Measurements from ENCODE around the gene BLOC1S3.

Gene BLOC1S3

DNA sequence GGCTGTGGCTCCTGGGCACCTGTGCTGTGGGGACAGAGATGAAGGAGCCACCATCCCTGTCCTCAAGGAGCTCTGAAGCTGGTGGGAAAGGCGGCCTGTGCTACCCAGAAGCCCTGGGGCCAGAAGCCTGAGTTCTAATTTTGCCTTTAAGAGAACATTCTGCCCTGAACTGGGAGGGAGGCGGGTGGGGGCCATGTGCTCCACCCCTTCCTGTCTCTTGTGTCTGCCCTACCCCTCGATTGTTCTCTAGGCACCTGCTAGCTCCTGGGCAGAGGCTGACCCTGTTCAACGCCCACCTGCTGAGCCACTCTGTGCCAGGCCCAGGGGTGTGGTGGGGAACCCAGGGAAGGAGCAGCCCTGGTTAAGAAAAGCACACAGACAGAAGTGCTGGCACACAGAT lies 6.4 kb upstream of the BLOC1S3 start:
- Histone ChIP-seq H3K27ac (ENCODE audit: low read depth in 2 of 2, low read length in 2 of 2) (no peak overlapping the region), H3K4me3 (ENCODE audit: low read length in 2 of 2) (no peak overlapping the region)

DNA sequence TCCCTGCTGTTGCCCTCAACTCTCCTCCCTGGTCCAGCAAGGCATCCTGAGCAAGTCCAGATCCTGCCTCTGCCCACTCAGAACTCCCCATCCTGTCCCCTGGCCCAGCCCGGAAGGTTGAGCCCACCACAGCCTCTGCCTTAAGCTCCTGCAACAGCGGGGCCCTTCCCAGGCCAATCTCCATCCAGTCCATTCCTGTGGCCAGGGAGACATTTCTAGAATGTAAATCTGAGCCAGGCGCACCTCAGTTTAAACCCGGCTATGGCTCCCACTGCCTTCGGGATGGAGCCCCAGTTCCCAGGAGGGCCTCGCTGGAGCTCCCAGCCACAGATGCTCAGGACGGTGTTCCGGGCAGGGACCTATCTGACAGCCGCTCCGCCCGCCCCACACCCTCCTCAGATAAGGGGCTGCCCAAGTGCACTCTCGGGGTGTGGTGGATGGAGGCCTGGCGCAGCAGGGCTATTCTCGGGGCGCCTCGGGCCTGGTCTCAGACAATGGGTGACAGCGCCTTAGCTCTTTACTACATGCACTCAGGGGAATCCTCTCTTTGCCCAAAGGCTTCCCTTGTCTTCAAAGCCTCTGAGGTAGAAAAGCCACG lies 5.9 kb upstream of the BLOC1S3 start:
- H3K27me3 ChIP-seq (ENCODE audit: control insufficient read depth in 2 of 2, insufficient read depth in 2 of 2, low read length in 2 of 2): no peaks in the 10 kb centered on the region
- H3K4me1 ChIP-seq (ENCODE audit: control insufficient read depth in 2 of 2, insufficient read depth in 2 of 2, low read length in 2 of 2): peaks cover 7 to 9% of the 10 kb centered on the region in 2 donors
- H3K9me3 ChIP-seq (ENCODE audit: control insufficient read depth in 2 of 2, low read length in 2 of 2): no peaks in the 10 kb centered on the region
- no peak overlapping the region for H3K27ac ChIP-seq (ENCODE audit: low read depth in 2 of 2, low read length in 2 of 2)
- H3K36me3 ChIP-seq (ENCODE audit: control insufficient read depth in 2 of 2, insufficient read depth in 2 of 2, low read length in 2 of 2): no peaks in the 10 kb centered on the region
- no peak overlapping the region for H3K9ac ChIP-seq (ENCODE audit: low read depth in 1 of 2, low read length in 2 of 2)
- no peak overlapping the region for H3K4me3 ChIP-seq (ENCODE audit: low read length in 2 of 2)

More for the DNA sequence above, 6.4 kb upstream of the BLOC1S3 start:
- peaks cover 7 to 9% of the 10 kb centered on the region in 2 donors for H3K4me1 ChIP-seq (ENCODE audit: control insufficient read depth in 2 of 2, insufficient read depth in 2 of 2, low read length in 2 of 2)
- H3K9me3 ChIP-seq (ENCODE audit: control insufficient read depth in 2 of 2, low read length in 2 of 2): no peaks in the 10 kb centered on the region
- H3K36me3 ChIP-seq (ENCODE audit: control insufficient read depth in 2 of 2, insufficient read depth in 2 of 2, low read length in 2 of 2): no peaks in the 10 kb centered on the region
- no peaks in the 10 kb centered on the region for H3K27me3 ChIP-seq (ENCODE audit: control insufficient read depth in 2 of 2, insufficient read depth in 2 of 2, low read length in 2 of 2)
- H3K9ac ChIP-seq (ENCODE audit: low read depth in 1 of 2, low read length in 2 of 2): no peak overlapping the region

DNA sequence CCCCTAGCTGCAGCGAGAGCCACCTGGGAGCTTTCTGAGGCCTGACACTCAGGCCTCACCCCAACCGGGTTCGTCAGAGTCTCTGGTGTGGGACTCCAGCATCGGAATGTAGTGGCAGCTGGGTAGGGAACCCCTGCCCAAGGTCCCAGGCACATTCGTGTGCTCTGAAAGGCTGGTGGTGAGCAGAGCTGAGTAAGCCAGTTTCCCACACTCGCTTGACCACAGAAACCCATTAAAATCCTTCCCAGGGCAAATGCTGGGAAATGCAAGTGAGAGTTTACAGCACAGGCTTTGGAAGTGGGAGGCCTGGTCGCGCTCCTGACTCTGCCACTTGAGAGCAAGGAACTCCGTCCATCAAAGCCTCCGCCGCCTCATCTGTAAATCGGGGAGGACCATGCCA lies 4.8 kb upstream of the BLOC1S3 start:
- Histone ChIP-seq H3K27ac (ENCODE audit: low read depth in 2 of 2, low read length in 2 of 2) (no peak overlapping the region), H3K9me3 (ENCODE audit: control insufficient read depth in 2 of 2, low read length in 2 of 2) (no peaks in the 10 kb centered on the region), H3K4me3 (ENCODE audit: low read length in 2 of 2) (no peak overlapping the region), H3K9ac (ENCODE audit: low read depth in 1 of 2, low read length in 2 of 2) (no peak overlapping the region), H3K27me3 (ENCODE audit: control insufficient read depth in 2 of 2, insufficient read depth in 2 of 2, low read length in 2 of 2) (no peaks in the 10 kb centered on the region), H3K36me3 (ENCODE audit: control insufficient read depth in 2 of 2, insufficient read depth in 2 of 2, low read length in 2 of 2) (no peaks in the 10 kb centered on the region), H3K4me1 (ENCODE audit: control insufficient read depth in 2 of 2, insufficient read depth in 2 of 2, low read length in 2 of 2) (peaks cover 7 to 9% of the 10 kb centered on the region in 2 donors)

DNA sequence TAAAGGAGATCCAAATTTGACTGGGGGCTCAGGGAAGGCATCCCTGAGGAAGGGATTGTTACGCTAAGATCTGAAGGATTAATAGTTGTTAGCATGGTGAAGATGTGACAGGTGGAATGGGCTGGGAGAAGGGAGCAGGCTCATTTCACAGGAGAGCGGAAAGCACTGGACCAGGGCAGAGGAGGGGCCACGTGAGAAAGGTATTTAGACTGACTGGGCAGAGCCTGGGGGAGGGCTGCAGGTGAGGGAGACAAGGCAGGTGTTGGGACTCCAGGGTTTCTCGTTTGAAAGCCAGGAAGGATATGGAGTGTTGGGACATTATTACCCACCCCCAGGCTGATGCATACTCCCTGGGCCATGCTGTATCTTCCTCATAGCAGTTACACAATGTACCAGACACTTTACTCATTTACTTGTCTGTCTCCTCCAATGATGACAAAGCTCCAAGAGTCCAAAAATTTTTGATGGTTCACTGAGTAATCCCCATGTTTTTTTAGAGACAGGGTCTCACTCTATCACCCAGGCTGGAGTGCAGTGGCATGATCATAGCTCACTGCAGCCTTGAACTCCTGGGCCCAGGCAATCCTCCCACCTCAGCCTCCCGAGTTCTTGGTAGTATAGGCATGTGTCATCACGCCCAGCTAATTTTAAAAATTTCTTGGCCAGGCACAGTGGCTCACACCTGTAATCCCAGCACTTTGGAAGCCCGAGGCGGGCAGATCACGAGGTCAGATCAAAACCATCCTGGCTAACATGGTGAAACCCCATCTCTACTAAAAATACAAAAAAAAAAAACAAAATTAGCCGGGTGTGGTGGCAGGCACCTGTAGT lies 2.9 kb upstream of the BLOC1S3 start:
- Histone ChIP-seq H3K9ac (ENCODE audit: low read depth in 1 of 2, low read length in 2 of 2) (no peak overlapping the region), H3K36me3 (ENCODE audit: control insufficient read depth in 2 of 2, insufficient read depth in 2 of 2, low read length in 2 of 2) (peaks cover 0 to 3% of the 10 kb centered on the region in 2 donors), H3K27me3 (ENCODE audit: control insufficient read depth in 2 of 2, insufficient read depth in 2 of 2, low read length in 2 of 2) (no peaks in the 10 kb centered on the region), H3K4me3 (ENCODE audit: low read length in 2 of 2) (no peak overlapping the region), H3K9me3 (ENCODE audit: control insufficient read depth in 2 of 2, low read length in 2 of 2) (no peaks in the 10 kb centered on the region), H3K4me1 (ENCODE audit: control insufficient read depth in 2 of 2, insufficient read depth in 2 of 2, low read length in 2 of 2) (peaks cover 13 to 23% of the 10 kb centered on the region in 2 donors), H3K27ac (ENCODE audit: low read depth in 2 of 2, low read length in 2 of 2) (no peak overlapping the region)

DNA sequence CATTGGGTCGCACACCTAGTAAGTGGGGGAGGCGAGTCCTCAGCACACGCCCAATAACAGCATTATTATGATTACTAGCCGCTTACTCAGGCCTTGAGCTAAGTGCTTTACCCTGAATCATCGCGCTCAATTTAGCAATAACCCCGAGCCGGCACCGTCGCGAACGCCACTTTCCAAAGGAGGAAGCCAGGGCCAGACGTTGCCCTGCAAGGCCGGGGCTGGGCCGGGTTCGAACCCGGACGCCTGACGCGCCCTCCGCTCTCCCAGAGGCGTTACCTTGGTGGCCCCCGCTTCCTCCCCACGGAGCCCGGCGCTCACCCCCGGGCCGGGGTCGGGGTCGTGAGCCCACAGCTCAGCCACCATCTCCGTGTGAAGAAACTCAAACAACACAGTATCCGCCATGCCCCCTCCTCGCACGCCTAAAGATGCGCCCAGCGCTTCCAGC lies 745 bp upstream of the BLOC1S3 start, which contains the start of gene TRAPPC6A:
TRAPPC6A (minus strand) TSS at position 421 of the 445 bp plus-strand sequence; CDS start at position 402, 19 bp downstream.
- H3K9me3 ChIP-seq (ENCODE audit: control insufficient read depth in 2 of 2, low read length in 2 of 2): no peaks in the 10 kb centered on the region
- H3K36me3 ChIP-seq (ENCODE audit: control insufficient read depth in 2 of 2, insufficient read depth in 2 of 2, low read length in 2 of 2): peaks cover 0 to 8% of the 10 kb centered on the region in 2 donors
- H3K9ac ChIP-seq (ENCODE audit: low read depth in 1 of 2, low read length in 2 of 2): peak within 1 kb of the TSS; percentile 76 to 88
- peak within 1 kb of the TSS; percentile 91 to 94 for H3K27ac ChIP-seq (ENCODE audit: low read depth in 2 of 2, low read length in 2 of 2)
- H3K4me1 ChIP-seq (ENCODE audit: control insufficient read depth in 2 of 2, insufficient read depth in 2 of 2, low read length in 2 of 2): peaks cover 8 to 22% of the 10 kb centered on the region in 2 donors
- no peaks in the 10 kb centered on the region for H3K27me3 ChIP-seq (ENCODE audit: control insufficient read depth in 2 of 2, insufficient read depth in 2 of 2, low read length in 2 of 2)
- peak within 1 kb of the TSS; percentile 99 for H3K4me3 ChIP-seq (ENCODE audit: low read length in 2 of 2)

DNA sequence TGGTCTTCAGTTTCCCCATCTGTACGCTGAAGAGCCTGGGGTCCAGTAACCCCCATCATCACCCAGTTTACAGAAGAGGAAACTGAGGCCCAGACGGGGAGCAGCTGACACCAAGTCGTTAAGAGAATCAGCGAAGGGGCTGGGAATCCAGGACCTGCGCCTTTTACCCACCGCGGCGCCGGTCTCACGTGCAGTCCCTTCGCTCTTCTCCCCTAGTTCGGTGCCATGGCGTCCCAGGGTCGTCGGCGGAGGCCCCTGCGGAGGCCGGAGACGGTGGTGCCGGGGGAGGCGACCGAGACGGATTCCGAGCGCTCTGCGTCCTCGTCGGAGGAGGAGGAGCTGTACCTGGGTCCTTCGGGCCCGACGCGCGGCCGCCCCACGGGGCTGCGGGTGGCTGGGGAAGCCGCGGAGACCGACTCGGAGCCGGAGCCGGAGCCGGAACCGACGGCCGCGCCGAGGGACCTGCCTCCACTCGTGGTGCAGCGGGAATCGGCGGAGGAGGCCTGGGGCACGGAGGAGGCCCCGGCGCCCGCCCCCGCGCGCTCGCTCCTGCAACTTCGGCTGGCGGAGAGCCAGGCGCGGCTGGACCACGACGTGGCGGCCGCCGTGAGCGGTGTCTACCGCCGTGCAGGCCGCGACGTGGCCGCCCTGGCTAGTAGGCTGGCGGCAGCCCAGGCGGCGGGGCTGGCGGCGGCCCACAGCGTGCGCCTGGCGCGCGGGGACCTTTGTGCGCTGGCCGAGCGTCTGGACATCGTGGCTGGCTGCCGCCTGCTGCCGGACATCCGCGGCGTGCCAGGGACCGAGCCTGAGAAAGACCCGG lies 698 bp downstream of the BLOC1S3 start:
- H3K4me3 ChIP-seq (ENCODE audit: low read length in 2 of 2): peak overlapping the region; percentile 99
- H3K36me3 ChIP-seq (ENCODE audit: control insufficient read depth in 2 of 2, insufficient read depth in 2 of 2, low read length in 2 of 2): peaks cover 0 to 8% of the 10 kb centered on the region in 2 donors
- H3K27me3 ChIP-seq (ENCODE audit: control insufficient read depth in 2 of 2, insufficient read depth in 2 of 2, low read length in 2 of 2): no peaks in the 10 kb centered on the region
- peaks cover 8 to 22% of the 10 kb centered on the region in 2 donors for H3K4me1 ChIP-seq (ENCODE audit: control insufficient read depth in 2 of 2, insufficient read depth in 2 of 2, low read length in 2 of 2)
- no peaks in the 10 kb centered on the region for H3K9me3 ChIP-seq (ENCODE audit: control insufficient read depth in 2 of 2, low read length in 2 of 2)
- H3K27ac ChIP-seq (ENCODE audit: low read depth in 2 of 2, low read length in 2 of 2): peak overlapping the region; percentile 91 to 94
- peak overlapping the region; percentile 73 to 88 for H3K9ac ChIP-seq (ENCODE audit: low read depth in 1 of 2, low read length in 2 of 2)

DNA sequence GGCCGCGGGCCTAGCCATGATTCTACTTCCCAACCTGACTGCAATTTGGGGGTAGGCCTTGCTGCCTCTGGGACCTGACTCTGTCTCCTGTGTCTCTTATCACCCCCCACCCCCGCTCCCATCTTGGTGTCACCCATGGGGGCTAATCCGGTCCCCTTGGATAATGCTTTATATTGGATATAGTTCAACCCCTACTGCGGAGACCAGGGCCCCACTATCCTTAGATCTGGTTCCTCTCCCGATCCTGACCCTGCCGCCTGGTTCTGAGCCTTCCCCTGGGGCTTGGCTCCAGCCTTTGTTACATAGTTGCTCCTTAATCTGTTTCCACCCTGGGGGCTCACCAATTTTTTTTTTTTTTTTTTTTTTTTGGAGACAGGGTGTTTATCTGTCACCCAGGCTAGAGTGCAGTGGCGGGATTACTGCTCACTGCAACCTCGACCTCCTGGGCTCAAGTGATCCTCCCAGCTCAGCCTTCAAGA lies 1.3 kb downstream of the BLOC1S3 start:
- no peaks in the 10 kb centered on the region for H3K27me3 ChIP-seq (ENCODE audit: control insufficient read depth in 2 of 2, insufficient read depth in 2 of 2, low read length in 2 of 2)
- no peaks in the 10 kb centered on the region for H3K9me3 ChIP-seq (ENCODE audit: control insufficient read depth in 2 of 2, low read length in 2 of 2)
- H3K4me3 ChIP-seq (ENCODE audit: low read length in 2 of 2): peak overlapping the region; percentile 99
- H3K4me1 ChIP-seq (ENCODE audit: control insufficient read depth in 2 of 2, insufficient read depth in 2 of 2, low read length in 2 of 2): peaks cover 8 to 22% of the 10 kb centered on the region in 2 donors
- peak overlapping the region in 1 of 2 donors; percentile 94 for H3K27ac ChIP-seq (ENCODE audit: low read depth in 2 of 2, low read length in 2 of 2)
- H3K9ac ChIP-seq (ENCODE audit: low read depth in 1 of 2, low read length in 2 of 2): peak overlapping the region in 1 of 2 donors; percentile 73
- peaks cover 0 to 8% of the 10 kb centered on the region in 2 donors for H3K36me3 ChIP-seq (ENCODE audit: control insufficient read depth in 2 of 2, insufficient read depth in 2 of 2, low read length in 2 of 2)

DNA sequence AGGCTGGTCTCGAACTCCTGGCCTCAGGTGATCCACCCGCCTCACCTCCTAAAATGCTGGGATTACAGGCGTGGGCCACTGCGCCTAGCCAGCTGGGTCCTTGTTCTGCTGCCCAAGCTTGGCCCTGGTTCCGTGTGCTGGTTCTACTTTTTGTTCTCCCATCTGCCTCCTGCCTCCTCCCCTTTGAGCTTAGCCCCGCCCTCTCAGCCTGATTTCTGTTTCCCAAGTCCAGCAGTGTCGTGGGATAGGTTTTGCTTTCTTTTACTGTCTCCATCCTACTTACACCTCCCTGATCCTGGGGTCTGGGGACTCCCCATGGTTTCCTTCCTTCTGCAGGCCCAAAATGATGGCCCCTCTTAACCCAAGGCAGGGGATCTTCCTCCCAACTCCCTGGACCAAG lies 2.4 kb downstream of the BLOC1S3 start:
- Histone ChIP-seq H3K9ac (ENCODE audit: low read depth in 1 of 2, low read length in 2 of 2) (no peak overlapping the region), H3K36me3 (ENCODE audit: control insufficient read depth in 2 of 2, insufficient read depth in 2 of 2, low read length in 2 of 2) (peaks cover 0 to 8% of the 10 kb centered on the region in 2 donors), H3K9me3 (ENCODE audit: control insufficient read depth in 2 of 2, low read length in 2 of 2) (no peaks in the 10 kb centered on the region), H3K27ac (ENCODE audit: low read depth in 2 of 2, low read length in 2 of 2) (no peak overlapping the region), H3K27me3 (ENCODE audit: control insufficient read depth in 2 of 2, insufficient read depth in 2 of 2, low read length in 2 of 2) (no peaks in the 10 kb centered on the region), H3K4me3 (ENCODE audit: low read length in 2 of 2) (no peak overlapping the region), H3K4me1 (ENCODE audit: control insufficient read depth in 2 of 2, insufficient read depth in 2 of 2, low read length in 2 of 2) (peaks cover 8 to 22% of the 10 kb centered on the region in 2 donors)

DNA sequence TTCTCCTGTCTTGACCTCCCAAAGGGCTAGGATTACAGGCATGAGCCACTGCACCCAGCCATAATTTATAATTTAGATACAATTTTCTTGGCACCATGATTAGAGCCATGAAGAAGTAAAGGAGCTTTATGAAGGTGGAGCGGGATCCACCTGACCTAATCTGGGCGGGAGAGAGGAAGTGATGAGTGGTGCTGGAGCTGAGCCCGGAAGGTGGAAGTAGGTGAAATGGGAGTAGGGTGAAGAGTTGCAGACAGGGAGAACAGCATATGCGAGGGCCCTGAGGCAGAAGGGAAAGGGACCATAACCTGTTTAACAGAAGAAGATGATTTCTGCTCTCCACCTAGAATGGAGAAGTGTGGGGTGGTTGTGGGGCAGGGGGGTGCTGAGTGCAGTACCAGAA lies 4.2 kb downstream of the BLOC1S3 start:
- Histone ChIP-seq H3K27ac (ENCODE audit: low read depth in 2 of 2, low read length in 2 of 2) (no peak overlapping the region), H3K36me3 (ENCODE audit: control insufficient read depth in 2 of 2, insufficient read depth in 2 of 2, low read length in 2 of 2) (peaks cover 0 to 8% of the 10 kb centered on the region in 2 donors), H3K27me3 (ENCODE audit: control insufficient read depth in 2 of 2, insufficient read depth in 2 of 2, low read length in 2 of 2) (no peaks in the 10 kb centered on the region), H3K4me1 (ENCODE audit: control insufficient read depth in 2 of 2, insufficient read depth in 2 of 2, low read length in 2 of 2) (peaks cover 8 to 20% of the 10 kb centered on the region in 2 donors), H3K4me3 (ENCODE audit: low read length in 2 of 2) (no peak overlapping the region), H3K9ac (ENCODE audit: low read depth in 1 of 2, low read length in 2 of 2) (no peak overlapping the region), H3K9me3 (ENCODE audit: control insufficient read depth in 2 of 2, low read length in 2 of 2) (no peaks in the 10 kb centered on the region)
